ENCODE results near the gene AEBP1.

The AEBP1 gene

GRCh38 chr7:44156453-44157010, 52.4 kb downstream of the AEBP1 start:
- H3K79me2 ChIP-seq = no peaks in the 10 kb centered on the region
- H3K36me3 ChIP-seq (ENCODE audit: control insufficient read depth, insufficient read depth, low read length) = no peaks in the 10 kb centered on the region
- H3K27me3 ChIP-seq (ENCODE audit: control insufficient read depth, insufficient read depth, low read length) = no peaks in the 10 kb centered on the region
- H3K4me3 ChIP-seq (ENCODE audit: low read depth, low read length) = no peak overlapping the region
- H3K9ac ChIP-seq = no peak overlapping the region
- no peaks in the 10 kb centered on the region for H3K4me1 ChIP-seq
- no peaks in the 10 kb centered on the region for H3K9me3 ChIP-seq (ENCODE audit: control insufficient read depth, low read length)
- no peak overlapping the region for H3K4me2 ChIP-seq (ENCODE audit: low read length)
- TF ChIP-seq CTCF (IDR thresholded peaks at IDR 0.05) = no peak
- H2AFZ ChIP-seq = no peak overlapping the region
- H3K27ac ChIP-seq = no peak overlapping the region

GRCh38 chr7:44157116-44158080, 53.3 kb downstream of the AEBP1 start:
- Histone ChIP-seq H3K79me2 (no peaks in the 10 kb centered on the region), H3K36me3 (ENCODE audit: control insufficient read depth, insufficient read depth, low read length) (no peaks in the 10 kb centered on the region), H3K4me1 (no peaks in the 10 kb centered on the region), H3K9ac (no peak overlapping the region), H3K9me3 (ENCODE audit: control insufficient read depth, low read length) (no peaks in the 10 kb centered on the region), H3K4me2 (ENCODE audit: low read length) (no peak overlapping the region), H3K27ac (no peak overlapping the region), H2AFZ (no peak overlapping the region), H3K4me3 (ENCODE audit: low read depth, low read length) (no peak overlapping the region), H3K27me3 (ENCODE audit: control insufficient read depth, insufficient read depth, low read length) (no peaks in the 10 kb centered on the region)
- TF ChIP-seq CTCF (IDR thresholded peaks at IDR 0.05) = no peak

DNA sequence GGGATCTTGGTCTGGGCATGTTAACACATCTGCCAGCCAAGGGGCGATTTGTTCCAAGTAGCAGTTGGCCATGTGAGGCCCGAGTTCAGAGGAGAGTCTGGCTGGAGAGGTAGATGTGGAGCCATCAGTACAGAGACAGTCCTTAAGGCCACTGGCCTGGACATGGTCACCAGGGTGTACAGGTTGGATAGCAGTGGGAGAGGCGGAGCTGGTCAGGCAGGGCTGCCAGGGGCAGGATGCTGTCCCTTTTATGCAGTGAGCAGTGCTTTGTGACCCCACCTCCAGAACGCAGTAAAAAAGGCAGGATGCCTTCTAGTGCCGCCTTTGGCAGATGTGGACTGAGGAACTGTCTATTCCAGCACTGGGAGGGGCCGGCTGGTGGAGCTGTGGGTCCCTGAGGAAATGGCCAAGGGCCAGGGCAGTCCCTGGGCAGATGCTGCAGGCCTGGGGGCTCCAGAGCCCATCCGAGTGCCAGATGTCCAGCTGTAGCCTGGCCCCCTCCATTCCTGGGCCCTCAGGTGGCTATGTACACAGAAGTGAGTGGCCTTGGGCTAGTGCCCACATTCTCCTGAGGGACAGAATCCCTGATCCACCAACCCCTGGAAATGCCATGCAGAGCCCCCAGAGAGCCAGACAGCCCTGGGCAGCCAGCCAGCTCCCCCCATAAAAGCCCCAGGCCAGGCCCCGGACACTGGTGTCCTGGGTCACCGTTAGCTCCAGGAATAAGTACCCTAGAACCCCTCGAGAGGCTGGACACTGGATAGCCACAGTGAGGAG, 54.1 kb downstream of the AEBP1 start:
- no peaks in the 10 kb centered on the region for H3K79me2 ChIP-seq

GRCh38 chr7:44158873-44159631, 54.9 kb downstream of the AEBP1 start:
- Histone ChIP-seq H3K4me3 (ENCODE audit: low read depth, low read length) (no peak overlapping the region), H3K27me3 (ENCODE audit: control insufficient read depth, insufficient read depth, low read length) (no peaks in the 10 kb centered on the region), H3K9ac (no peak overlapping the region), H3K36me3 (ENCODE audit: control insufficient read depth, insufficient read depth, low read length) (no peaks in the 10 kb centered on the region), H2AFZ (no peak overlapping the region), H3K79me2 (no peaks in the 10 kb centered on the region), H3K4me1 (no peaks in the 10 kb centered on the region), H3K4me2 (ENCODE audit: low read length) (no peak overlapping the region), H3K9me3 (ENCODE audit: control insufficient read depth, low read length) (no peaks in the 10 kb centered on the region), H3K27ac (no peak overlapping the region)
- no peak for TF ChIP-seq CTCF (IDR thresholded peaks at IDR 0.05)

More for the DNA sequence above, 54.1 kb downstream of the AEBP1 start:
- no peak overlapping the region for H3K9ac ChIP-seq
- H3K9me3 ChIP-seq (ENCODE audit: control insufficient read depth, low read length) = no peaks in the 10 kb centered on the region
- no peak overlapping the region for H3K27ac ChIP-seq
- H3K36me3 ChIP-seq (ENCODE audit: control insufficient read depth, insufficient read depth, low read length) = no peaks in the 10 kb centered on the region
- H3K4me2 ChIP-seq (ENCODE audit: low read length) = no peak overlapping the region
- no peaks in the 10 kb centered on the region for H3K27me3 ChIP-seq (ENCODE audit: control insufficient read depth, insufficient read depth, low read length)
- no peak overlapping the region for H3K4me3 ChIP-seq (ENCODE audit: low read depth, low read length)
- TF ChIP-seq CTCF (IDR thresholded peaks at IDR 0.05) = no peak
- no peak overlapping the region for H2AFZ ChIP-seq
- no peaks in the 10 kb centered on the region for H3K4me1 ChIP-seq

All from parathyroid adenoma (tissue), 2 donors.